GM21717 (cell line): ENCODE results near the gene SLC25A21.

Experiments used
- ATAC-seq: cut with Tn5 transposase; IDR thresholded peaks from one replicate; pipeline ENCODE4 v1.9.1; 2021; ENCODE audit warnings: mild to moderate bottlenecking, moderate library complexity; ENCODE audit not compliant: unreplicated experiment

Gene SLC25A21

DNA sequence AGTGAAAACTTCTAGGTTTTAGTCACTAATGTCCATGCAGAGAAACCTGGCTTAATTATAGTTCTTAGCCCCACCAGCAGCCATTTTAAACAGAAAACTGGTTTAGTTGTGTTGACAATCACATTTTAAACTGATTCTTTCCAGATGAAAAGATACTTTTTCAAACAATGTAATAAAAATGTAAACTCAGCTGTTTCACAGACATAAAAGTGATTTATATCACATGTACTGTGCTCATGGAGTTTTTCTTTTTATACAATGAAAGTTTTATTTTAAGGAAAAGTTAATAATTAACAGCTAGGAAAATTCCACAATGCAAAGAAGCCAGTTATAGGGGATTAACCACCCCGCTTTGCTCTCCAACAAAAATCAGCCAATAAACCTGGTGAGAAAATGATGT, 381.0 kb downstream of the SLC25A21 start:
- ATAC-seq: no peak

DNA sequence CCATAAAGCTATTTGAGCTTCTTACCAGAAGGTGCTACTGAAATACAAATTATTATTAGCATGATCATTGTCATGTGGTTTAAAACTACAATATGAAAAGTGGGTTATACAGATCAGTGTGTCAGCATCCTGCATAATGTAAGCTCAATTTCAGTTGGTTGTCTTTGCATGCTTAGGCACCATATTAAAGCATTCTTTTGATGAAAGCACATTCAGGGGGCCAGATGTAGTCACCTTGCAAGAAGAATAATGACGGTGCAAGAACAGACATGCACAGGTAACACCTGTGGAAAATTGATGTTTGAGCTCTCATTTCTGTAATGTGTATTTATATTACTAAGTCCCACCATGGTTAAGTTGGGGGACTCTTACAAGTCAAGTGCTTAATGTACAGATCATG, 386.9 kb downstream of the SLC25A21 start:
- no peak for ATAC-seq

DNA sequence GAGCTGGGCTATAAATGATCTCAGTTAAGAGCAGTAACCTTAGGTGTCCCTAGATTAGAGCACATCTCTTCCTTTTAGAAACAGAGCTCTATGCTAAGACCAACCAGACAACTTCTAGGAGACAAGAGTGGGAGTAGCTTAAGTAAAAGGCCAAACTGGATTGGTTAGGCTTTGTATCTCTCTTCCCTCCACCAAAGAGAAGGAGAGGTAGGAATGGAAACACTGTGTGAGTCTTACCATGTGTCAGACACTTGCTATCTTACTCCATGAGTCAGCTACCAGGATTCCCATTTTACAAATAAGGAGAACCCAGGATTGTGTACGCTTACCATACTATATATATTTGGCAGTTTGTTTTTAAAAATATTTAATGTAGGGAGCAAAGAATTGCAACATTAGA, 387.9 kb downstream of the SLC25A21 start:
- no peak for ATAC-seq

DNA sequence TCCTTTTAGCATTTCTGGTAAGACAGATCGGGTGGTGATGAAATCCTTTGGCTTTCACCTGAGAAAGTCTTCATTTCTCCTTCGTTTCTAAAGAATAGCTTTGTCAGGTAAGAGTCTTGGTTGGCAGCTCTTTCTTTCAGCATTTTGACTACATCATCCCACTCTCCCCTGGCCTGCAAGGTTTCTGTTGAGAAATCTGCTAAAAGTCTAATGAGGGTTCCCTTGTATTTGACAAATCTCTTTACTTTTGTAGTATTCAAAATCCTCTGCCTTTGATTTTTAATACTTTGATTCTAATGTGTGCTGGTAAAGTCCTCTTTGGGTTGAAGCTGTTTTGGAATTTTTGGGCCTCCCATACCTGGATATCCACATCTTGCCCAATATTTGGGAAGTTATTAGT, 390.5 kb downstream of the SLC25A21 start:
- ATAC-seq: no peak

DNA sequence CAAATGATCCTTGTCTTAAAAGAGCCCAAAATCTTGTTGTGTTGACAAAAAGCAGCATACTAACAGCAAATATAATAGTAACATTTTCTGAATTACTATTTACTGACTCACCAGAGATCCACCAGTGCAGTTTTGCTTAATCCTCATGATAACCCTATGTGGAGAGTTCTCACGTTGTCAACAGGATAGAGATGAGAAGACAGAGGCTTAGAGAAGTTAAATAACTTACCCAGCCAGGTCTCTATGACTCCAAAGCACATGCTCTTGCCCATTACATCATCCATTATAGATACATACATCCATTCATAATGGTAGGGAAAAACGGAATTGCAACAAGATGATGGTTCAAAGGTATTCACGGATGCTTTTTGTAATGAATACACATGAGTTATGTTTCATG, 398.8 kb downstream of the SLC25A21 start:
- ATAC-seq: no peak

DNA sequence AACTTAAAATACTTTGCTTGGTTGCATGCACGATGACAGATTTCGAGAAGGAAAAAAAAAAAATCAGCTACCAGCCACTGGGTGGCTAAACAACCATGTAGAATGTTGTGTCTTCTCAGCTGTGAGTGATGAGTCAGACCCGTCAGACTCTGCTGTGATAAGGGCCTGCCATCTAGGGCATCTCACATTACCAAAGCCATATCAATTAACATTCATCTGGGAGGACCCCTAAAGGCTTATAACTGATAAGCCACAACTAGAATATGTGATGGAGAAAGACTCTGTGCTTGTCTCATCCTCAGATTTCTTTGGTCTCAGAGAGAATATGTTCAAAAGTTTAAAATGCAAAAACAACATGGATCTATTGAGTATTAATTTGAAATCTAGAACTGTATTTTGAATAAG, 399.3 kb downstream of the SLC25A21 start:
- no peak for ATAC-seq

DNA sequence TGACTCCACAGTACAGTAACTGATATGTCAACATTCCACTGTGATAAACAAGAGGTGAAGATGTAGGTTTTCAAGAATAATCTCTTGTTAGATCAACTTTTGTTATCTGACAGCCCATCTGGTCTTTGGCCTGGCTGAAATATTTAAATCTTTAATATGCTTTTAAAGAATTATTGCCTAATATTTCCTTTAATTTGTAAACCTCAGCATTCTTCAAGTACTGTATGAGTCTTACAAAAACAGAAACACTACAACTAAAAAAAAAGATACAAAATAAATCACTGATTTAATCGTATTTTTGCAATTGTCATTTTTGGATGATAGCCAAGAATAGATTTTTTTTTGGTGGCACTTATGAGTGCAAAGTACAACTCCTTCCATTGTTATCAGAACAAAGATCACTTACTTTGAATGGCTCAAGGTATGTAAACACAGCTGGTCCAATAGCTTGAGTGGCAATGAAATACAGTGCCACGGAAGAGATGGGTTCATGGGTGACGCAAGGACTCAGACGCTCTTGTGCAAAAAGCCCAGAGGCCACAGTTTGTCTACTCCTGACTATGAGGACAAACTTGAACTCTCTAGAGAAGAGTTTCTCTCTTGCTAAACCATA, 401.3 kb downstream of the SLC25A21 start:
- ATAC-seq: no peak

DNA sequence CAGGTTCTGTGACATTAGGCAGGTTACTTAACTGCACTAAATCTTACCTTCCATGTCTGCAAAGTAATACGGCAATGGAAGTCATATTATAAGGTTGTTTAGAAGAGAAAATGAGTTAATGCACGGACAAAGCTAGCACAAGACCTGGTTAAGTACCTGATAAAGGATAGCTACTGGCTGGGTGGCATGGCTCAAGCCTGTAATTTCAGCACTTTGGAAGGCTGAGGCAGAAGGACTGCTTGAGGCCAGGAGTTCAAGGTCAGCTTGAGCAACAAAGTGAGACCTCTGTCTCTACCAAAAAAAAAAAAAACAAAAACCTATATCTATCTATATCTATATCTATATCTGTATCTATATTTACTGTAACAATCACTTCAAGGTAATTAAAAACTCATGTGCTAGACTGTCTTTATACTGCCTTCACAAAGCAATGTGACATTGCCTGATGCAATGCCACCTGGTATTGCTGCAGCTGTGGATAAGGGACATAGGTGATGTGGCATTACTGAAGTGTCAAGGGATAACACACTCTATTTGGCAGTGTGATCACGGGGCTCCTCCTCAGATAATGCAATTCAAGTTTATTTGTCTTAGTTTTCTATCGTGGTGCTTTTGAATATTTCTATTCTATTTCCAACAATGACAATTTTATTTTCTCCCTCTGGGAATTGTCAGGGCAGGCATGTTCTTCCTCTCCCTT, 403.6 kb downstream of the SLC25A21 start:
- ATAC-seq: no peak

DNA sequence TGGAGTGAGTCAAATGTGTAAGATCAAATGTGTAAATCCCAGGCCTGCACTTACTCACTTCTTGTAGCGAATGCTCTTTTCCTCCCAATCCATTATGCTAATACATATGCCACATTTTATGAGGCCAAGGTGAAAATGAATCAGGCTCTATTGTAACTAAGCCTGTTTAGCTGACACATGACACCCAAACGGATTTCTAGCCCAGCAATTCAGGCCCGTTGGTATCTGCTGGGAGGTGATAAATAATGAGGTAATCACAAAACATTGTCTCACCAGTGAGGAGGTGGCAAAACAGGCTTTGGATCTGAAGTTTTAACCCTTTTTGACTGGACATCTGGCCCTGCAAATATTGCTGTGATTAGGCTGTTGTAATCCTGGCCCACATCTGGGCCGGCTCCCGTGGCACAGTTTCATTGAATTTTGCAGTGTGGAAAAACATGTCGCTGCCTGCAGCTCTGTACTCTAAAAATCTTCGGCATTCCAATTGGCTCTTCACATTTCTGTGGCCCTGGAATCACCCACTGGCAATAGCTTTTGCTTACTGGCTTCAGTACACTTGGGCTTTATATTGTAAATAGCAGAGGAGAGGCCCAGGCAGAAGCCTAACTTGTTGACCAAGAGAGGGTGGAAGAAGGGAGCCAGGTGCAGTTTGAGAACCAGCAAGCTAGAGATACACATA, 404.7 kb downstream of the SLC25A21 start:
- ATAC-seq: no peak

DNA sequence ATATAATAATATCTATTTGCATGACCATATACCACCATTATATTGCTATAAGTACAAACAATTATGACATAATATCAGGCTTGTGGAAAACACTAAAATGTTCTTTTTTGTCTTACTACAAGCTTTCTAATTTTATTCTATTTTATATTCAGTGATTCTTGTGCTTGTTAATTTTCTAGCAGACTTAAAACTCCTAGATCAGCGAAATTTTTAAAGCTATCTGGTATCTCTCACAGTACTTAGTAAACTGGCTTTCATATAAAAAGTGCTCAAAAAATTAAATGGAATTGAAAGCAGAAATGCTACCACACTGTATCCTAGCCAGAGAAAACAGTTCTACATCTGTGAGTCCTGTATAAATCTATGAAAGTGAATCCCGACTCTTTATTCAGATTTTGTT, 405.4 kb downstream of the SLC25A21 start:
- no peak for ATAC-seq

DNA sequence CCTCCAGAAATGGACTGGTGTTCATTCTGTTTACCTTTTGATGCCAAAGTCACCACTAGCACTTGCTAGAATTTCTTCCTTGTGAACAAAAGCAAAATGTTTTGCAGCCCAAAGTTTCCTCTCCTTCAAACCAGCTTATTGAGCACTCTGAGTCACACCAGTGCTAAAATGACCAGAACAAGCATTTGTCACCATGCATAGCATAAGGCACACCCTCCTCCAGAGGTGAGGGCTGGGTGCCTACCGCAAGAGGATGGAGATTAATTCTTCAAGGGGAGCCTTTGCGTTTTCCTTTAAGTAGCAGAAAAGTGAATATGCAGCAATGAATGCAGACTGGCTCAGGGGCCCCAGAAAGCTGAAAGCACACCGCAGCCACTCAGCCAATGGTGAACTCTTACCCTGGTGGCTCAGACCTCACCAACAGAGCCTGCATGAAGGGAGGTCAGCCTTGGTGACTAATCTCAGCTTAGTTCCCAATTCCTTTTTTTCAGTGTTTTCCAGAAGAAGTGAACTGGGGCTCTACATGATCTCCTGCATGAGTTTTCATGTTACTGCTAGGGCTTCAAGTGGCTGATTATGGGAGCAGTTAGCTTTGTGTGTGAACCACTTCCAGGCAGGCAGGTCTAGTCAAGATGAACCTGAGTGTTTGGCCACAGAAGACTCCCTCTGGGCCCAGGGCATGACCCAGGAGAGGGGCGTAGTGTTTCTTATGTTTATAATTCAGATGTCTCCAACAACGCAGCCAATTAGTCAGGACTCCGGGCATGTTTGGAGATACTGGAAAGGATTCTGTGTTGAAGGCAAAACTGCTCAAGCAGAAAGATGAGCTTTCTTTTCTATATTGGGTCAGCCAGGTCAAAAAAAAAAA, 414.4 kb downstream of the SLC25A21 start:
- no peak for ATAC-seq

DNA sequence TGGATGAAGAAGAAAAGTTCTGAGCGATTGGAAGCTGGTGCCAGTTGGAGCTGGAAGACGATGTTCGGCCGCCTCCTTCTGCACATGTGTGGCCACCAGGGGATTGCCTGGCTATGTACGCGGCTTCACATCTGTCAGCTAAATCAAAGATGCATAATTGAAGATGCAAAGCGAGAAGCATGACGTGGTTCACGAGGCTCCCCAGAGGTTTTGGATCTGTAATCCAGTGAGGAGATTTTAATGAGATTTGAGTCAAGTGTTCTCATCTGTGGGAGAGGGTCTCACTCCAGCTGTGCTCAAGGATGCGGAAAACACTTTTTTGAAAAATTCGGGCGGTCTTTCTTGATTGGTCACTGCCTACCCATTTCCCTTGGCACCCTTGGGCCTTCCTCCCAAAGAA, 416.2 kb downstream of the SLC25A21 start:
- ATAC-seq: no peak

DNA sequence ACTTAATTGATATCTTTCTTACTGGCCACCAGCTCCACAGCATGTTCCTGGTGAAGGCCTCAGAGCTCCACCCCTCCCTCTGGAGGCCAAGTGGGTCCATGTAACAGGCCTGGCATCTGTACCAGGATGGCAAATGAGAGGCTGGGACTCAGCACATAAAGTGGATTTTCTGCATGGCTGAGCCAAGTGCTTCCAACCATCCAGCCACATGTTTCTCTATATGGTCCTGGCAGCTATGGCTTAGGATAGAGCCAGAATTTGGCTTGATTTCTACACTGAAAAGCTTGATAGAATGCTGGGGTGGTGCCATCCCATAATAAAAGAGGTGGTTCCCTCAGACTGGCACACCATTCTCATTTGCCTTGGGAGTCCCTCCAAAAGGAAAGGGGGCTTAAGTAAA, 416.6 kb downstream of the SLC25A21 start:
- no peak for ATAC-seq

DNA sequence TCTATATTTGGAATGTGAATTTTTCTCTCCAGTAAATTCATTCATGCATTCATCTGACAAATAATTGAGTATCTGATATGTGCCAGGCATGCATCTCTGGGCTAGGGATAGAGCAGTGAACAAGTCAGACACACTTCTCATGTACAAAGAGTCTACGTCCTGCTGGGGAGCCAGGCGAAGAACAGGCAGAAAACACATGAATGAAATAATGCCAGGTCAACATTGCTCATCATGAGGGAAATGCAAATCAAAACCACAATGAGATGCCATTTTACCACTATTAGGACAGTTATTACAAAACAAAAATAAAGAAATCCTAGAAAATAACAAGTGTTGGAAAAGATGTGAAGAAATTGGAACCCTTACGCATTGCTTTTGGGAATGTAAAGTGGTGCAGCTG, 420.5 kb downstream of the SLC25A21 start:
- ATAC-seq: no peak

DNA sequence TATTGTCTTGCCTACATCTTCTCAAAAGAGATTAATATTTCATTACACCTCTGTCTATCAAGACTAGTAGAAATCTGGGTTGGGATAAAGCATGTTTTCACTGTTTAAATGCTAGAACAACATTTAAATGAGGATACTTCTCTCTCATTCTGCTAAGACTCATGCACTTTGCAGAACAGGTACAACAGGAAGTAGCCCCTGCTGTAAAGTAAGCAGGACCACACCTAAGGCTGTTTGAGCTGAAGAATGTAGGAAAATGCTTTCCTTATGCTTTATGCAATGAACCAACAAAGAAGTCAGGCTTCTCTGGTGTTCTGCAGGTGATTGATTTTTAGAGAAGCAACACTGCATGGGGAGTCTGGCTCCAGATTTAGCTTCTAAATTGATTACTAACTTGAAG, 421.3 kb downstream of the SLC25A21 start:
- ATAC-seq: no peak

DNA sequence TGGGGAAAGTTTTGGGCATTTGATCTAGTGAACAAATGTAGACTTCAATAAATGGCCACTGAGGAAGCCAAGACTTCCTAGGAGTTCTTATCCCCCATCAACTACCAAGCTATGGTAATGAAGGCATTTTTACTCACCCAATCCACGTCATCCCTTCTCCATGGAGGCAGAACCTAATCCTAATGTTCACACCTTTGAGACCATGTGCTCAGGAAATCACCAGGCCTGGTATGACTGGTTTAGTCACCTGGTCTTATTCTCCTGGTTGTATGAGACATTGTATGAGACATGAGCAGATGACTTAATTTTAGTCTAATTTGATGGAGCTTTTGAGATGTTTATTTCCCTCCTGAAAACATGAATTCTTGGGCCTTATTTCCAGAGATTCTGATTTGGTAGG, 422.2 kb downstream of the SLC25A21 start:
- no peak for ATAC-seq

DNA sequence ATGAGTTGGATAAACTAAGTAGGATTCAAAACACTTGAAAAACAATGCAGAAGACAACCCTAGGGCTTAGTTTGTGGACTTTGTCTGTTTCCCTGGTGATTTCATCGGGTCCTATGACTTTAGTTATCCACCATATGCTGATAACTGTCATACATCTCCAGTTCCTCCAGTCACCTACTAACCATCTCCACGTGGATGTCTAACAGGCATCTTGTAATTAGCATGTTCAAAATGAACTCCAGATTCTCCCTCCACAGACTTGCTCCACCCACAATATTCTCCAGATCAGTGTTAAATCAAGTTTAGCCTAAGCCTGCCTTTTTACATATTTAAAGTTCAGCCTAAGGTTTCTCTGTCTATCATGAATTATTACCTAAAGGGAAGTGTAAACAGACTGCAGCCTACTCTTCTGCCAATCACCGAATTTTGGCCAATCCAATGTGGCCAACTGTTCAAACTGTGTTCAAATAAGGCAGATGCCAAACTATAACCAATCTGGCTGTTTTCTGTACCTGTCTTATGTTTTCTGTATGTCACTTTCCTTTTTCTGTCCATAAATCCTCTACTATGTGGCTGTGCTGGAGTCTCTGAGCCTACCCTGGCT, 423.7 kb downstream of the SLC25A21 start:
- ATAC-seq: no peak

DNA sequence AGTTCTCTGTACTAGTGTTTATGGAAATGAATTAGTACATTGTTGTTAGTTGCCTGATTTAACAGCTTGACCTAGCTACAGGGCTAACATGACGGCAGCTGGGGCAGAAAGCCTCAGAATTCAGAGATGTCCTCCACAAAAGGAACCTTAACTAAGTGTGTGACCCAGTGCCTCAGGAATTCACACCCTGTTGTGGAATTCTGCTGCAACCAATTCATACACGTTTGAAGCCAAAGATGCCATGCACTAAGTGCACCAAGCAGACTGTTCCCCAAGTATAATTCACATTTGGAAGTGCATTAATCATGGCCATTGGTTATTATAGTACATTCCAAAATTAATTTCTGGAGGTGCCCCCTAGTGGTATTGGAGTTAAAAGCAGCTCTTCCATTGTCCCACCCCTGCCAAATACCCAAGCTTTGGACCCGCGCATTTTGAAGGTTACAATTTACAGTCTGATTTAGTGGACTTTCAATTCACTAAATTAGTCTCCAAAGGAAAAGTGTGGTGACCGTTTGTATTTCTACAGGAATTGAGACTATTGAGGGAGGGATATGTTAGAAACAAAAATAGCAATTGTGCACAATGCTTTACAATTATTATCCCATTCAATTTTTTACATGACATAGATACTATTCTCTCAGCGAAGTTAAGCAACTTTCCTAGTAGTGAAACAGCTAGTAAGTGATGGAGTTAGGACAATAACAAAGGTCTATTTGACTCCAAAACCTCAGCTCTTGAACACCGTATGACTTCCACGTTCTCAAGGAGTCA, 424.8 kb downstream of the SLC25A21 start:
- ATAC-seq: no peak

DNA sequence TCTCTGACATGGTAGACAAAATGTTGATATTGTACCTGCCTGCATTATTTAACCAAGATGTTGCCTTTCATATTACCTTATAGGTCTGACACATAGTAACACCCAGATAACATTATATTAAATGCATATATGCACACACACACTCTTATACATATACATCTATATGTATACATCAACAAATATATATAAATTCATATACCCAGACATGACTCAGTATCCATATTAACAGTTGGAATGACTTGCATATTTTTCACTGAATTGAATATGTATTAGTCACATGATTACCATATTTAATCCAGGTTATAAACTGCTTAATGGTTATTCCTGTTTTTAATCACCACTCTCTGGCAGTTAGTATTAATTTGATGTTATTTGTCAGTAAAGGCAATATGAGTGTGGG, 425.5 kb downstream of the SLC25A21 start:
- ATAC-seq: no peak

DNA sequence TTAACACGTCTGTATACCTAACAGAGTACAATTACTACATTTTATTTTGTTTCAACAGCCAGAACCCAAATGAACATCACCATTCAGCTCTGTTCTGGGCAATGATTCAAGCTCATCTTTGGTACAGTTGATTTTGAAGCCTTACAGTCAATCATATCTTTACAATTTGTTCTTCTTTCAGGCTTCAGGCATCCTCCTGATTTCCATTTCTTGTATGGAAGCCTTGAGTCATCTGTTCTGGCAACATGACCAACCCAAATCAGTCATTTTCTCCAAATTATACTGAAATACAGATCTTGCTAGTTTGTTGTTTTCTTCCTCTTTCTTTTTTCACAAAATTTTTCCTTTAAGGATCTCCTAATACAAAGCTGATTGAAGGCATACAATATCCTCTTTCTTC, 430.5 kb downstream of the SLC25A21 start:
- no peak for ATAC-seq
